Thyroid gland (tissue), 4 donors: ENCODE results near the gene MEGF6.

Experiments
- POLR2A ChIP-seq, 2 donors: fragments of 450-650 bp; IDR thresholded peaks; one replicate each; pipeline ENCODE4 v1.6.1; 2017; ENCODE audit warnings: antibody characterized with exemption in 2 of 2, mild to moderate bottlenecking in 2 of 2, moderate library complexity in 1 of 2
- TF ChIP-seq, protein P1 (sequence below), 6 experiments: fragments of 200-600 bp in 3 of 6; fragments of 450-650 bp in 3 of 6; sonication (generic) in 3 of 6; IDR thresholded peaks; one replicate each; pipeline ENCODE4 v1.5.1; 2016 to 2019; ENCODE audit warnings: antibody characterized with exemption in 6 of 6, mild to moderate bottlenecking in 2 of 6, inconsistent platforms in 1 of 6, moderate library complexity in 1 of 6

DNA sequence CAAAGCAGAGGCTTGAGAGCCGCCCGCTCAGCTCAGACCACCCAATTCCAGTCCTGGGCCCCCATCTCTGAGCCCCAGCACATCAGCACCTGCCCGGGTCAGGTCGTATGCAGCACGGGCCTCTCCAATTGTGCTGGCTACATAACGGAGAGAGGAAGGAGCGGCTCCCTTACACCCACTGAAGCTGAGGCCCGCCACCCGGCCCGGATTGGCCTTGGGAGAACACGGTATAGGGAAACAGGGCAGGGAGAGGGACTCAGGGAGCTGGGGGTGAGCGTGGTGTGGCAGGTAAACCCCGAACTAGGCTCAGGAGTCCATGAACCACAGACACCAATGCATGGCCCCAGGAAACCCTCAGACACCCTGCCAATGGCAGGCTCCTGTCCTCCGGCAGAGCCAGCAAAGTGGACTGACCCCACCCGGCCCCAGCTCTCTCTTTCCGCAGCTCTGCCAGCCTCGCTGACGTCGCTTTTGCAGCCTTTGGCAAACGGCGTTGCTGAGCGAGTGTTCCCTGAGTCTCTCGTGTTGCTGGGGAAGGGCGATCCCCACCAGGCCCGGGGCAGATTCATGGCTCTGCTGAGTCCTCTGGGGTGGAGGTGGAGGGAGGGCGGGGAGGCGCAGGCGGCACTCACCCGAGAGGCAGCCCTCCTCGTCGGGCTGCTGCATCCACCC is 16.5 kb downstream of the MEGF6 start:
- TF ChIP-seq, protein P1, sequence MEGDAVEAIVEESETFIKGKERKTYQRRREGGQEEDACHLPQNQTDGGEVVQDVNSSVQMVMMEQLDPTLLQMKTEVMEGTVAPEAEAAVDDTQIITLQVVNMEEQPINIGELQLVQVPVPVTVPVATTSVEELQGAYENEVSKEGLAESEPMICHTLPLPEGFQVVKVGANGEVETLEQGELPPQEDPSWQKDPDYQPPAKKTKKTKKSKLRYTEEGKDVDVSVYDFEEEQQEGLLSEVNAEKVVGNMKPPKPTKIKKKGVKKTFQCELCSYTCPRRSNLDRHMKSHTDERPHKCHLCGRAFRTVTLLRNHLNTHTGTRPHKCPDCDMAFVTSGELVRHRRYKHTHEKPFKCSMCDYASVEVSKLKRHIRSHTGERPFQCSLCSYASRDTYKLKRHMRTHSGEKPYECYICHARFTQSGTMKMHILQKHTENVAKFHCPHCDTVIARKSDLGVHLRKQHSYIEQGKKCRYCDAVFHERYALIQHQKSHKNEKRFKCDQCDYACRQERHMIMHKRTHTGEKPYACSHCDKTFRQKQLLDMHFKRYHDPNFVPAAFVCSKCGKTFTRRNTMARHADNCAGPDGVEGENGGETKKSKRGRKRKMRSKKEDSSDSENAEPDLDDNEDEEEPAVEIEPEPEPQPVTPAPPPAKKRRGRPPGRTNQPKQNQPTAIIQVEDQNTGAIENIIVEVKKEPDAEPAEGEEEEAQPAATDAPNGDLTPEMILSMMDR (IDR thresholded peaks at IDR 0.05): no peak
- TF ChIP-seq POLR2A (IDR thresholded peaks at IDR 0.05): no peak
